HG02981 (cell line): ENCODE data around the gene PRAC2.

Source experiments
- ATAC-seq: cut with Tn5 transposase; IDR thresholded peaks from one replicate; pipeline ENCODE4 v1.9.1; 2021; ENCODE audit warnings: mild to moderate bottlenecking, moderate library complexity; ENCODE audit not compliant: unreplicated experiment

Gene PRAC2

DNA sequence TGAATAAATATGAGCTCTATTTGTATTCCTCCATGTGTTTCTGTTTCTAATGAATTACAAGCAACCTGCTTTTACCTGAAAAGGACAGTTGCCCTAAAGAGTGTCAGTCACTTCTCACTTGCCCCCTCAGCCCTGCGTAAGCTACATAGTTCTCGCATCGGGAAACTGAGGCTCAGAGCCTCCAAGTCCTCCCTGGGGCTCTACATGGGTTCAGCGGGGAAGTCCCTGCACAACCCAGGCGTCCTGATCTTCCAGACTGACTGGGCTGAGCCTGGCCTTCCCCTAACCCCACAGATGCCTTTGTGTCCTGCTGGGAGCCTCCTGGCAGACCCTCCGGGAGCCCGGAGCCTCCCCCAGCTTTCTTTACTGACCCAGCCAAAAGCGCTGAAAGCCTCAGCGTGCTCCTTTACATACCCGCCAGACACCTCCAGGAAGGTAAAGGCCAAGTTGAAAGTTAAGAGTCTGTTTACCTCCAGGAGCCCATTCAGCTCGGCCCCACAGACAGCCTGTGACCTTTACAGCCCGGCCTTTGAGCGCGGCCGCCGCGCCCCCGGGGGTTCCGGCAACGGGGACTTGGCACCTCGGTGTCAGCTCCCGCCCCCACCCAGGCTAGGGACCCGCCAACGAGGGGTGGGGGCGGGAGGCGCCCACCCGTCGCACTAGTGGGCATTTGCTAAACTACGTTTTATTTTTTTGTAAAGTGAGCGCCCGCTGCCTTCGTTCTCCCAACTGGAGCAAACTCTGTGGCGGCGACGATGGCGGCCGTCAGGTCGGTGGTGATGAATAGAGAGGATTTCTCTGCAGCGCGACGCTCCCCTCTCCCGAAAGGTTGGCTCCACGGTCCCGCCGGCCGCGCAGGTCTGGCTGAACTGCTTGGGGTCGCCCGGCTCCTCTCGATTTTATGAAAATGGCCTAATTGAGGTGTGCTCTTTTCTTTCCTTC is 10.0 kb downstream of the PRAC2 start:
- no peak for ATAC-seq

DNA sequence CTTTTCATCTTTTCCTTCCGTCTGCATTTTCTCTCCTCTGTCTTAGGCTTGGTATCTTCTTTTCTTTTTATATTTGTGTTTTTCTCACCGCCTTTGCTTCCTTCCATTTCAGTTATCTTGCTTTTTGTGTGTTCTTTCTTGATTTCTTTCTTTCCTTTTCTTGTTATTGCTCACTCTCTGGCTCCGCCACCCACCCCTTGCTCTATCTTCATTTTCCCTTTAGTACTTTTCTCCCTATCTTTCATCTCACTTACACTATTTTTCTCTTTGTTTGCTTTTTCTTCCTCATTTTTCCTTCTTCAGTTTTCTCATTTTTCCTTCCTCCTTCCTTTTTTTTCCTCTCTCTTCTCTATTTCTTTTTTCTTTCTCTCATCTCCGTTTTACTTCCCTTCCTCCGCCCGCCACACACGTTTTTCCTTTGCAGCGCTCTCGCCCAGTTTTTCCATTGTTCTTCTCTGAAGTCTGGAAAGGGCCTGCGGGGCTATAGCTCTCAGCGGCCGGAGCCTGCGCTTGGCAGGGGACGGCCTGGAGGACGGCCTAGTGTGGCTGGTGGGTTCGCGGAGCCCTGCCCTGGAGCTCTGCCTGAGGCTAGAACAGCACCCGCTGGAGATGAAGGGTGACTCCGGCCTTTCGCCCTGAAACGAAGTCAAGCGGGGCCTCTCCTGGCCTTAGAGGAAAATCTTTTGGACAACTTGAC is 10.8 kb downstream of the PRAC2 start:
- ATAC-seq = no peak

DNA sequence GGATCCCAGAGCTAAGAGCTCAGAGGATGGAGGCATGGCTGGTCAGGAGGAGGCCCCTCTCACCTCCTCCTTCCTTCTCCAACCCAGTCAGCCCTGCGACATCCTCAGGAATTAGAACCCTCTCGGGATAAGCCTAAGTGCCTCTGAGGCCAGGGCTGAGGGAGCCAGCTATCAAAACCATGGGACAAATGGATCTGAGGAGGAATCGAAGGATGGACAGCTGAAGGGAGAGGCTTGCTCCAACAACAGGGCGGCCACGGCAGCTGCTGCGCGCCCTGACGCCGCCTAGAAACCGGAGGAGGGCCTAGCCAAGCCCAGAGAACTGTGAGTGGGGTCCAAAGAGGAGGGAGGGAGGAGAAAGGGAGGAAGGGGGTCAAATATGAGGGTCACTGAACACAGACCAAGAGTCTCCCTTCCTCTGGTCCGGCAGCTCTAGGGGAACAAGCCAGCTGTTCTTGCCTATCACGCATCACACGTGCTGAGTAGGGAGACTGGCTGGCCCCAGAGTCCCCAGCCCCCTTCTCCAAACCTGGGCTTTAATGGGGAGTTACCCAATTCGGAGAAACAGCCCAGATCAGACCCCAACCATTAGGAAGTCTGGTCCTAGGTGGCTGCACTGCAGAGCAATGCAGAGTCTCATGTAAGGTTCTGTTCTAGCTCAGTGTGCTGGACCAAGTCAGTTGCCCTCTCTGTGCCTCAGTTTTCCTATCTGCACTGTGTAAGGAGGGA is 11.5 kb downstream of the PRAC2 start:
- ATAC-seq = no peak

GRCh38 chr17:48735062-48735351 is 12.0 kb downstream of the PRAC2 start:
- ATAC-seq = no peak

GRCh38 chr17:48737330-48738043 is 14.5 kb downstream of the PRAC2 start:
- ATAC-seq = no peak

DNA sequence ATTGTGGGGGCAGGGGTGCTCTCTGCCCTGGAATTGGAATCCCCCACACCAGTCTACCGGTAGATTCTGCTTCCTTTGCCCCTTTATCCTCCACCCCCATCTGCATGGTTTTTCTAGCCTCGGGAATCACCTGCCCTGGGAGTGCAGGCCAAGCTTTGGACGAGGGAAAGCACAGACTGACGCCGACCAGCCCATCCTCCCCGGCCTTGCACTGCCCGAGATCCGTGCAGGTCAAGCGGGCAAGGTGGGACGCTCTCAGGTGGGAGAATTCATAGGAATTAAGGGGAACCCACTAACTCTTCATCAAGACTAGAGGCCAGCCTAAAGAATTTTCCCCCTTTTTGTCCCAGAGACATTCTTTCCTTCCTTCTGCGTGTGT is 15.4 kb downstream of the PRAC2 start:
- no peak for ATAC-seq

DNA sequence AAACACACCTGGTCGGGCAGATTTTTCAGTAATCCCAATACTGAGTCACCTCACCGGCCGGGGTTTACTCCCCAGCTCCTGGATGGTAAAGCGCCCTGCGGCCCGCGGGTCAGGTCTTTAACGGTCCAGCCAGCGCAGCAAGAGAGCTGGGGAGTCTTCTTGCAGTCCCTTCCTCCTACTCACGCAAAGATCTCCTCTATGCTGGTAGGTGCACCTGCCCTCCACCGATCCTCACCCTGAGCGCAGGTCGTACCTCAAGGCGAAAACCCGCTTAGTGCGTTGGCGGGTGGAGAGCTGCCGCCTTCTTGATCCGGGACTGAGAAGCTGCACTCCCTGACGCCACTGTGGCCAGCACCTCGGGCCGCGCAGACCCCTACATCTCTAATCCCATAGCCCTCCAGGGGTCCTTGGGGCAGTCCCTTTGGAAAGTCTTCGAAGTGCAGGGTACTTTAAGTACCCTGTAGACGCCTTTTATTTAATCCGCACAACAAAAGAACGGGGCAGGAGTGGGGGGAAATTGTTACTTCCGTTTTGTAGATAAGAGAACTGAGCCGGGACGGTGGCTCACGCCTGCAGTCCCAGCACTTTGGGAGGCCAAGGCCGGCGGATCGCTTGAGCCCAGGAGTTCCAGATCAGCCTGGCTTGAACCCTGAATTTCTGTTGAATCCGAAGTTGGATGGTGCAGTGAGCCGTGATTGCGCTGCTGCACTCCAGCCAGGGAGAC is 16.0 kb downstream of the PRAC2 start:
- ATAC-seq = no peak

DNA sequence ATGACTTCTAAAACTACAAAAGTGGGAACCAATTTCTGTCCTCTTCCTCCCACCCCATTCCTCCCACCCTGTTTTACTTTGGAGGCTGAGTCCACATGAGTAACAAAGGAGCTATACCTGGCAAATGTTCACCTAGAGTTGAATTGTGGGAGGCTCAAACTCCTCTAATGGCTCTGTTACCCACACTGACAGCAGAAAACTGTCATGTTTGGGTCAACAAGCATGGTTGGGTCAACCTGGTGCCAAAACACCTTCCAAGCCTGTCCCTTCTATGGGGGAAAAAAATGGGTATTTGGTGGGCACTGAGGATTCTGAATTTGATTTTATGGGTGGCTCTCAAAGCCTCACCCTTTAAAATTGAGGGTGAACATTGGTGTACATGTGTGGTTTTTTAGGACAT is 17.6 kb downstream of the PRAC2 start:
- no peak for ATAC-seq

GRCh38 chr17:48745381-48746275 is 22.6 kb downstream of the PRAC2 start:
- ATAC-seq = no peak

DNA sequence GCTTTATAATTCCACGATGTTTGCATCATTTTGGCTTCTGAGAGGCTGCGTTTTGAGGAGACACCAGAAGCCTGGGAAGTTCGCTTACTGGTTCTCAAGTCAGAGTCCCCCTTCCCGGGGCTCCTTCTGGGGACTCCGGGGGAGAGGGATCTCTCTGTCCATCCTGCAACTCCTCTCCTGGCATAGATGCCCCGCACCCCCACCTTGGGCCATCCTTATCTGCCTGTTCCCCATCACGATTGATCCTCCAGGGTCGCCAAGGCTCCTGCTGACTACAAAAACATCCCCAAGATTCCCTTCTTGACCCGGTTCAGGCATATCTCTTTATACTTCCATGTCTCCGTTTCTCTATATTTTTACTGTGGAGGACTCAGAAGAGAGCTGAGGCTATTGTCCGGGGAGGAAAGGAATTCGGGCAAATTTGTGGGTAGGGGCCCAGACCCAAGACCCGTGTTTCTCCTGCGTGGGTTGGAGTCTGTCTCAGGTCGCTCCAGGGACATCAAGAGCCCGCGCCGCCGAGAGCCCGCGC is 24.0 kb downstream of the PRAC2 start:
- ATAC-seq = no peak

- no peak for ATAC-seq
Measured at GRCh38 chr17:48747445-48748363, 24.7 kb downstream of the PRAC2 start.

DNA sequence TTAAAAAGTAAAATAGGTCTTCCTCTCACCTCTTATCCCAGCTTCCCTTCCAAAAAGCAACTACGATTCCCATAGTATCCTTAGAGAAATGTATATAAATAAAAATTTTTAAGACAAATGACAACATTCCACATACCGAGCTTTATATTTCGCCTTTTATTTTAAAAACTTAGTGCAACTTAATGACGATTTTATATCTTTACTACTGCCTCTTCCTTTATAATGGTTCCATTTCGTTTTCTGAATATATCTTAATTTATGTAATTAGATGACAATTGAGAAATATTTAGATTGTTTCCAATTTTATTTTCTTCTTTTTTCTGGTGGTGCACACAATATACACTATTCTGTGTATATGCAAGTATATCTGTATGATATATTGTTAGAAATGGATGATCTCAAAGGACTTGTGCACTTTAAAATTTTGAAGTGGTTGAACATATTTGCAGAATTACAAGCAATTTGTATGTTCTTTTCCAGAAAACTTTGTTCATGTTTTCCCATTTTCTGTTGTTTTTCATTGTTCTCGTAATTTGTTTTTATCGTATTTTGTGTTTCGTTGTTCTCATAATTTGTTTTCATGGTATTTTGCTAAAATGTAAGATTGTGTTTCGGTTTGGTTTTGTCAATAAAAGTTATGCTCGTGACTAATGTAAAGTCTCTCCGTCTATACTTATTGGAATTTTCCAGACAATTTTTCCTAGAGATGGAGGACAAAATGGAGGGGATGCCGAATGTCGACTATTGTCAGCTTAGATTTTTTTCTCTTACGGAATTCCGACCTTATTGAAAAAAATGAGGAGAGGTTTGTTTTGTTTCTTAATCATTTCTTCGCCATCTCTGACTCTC is 26.0 kb downstream of the PRAC2 start:
- no peak for ATAC-seq

DNA sequence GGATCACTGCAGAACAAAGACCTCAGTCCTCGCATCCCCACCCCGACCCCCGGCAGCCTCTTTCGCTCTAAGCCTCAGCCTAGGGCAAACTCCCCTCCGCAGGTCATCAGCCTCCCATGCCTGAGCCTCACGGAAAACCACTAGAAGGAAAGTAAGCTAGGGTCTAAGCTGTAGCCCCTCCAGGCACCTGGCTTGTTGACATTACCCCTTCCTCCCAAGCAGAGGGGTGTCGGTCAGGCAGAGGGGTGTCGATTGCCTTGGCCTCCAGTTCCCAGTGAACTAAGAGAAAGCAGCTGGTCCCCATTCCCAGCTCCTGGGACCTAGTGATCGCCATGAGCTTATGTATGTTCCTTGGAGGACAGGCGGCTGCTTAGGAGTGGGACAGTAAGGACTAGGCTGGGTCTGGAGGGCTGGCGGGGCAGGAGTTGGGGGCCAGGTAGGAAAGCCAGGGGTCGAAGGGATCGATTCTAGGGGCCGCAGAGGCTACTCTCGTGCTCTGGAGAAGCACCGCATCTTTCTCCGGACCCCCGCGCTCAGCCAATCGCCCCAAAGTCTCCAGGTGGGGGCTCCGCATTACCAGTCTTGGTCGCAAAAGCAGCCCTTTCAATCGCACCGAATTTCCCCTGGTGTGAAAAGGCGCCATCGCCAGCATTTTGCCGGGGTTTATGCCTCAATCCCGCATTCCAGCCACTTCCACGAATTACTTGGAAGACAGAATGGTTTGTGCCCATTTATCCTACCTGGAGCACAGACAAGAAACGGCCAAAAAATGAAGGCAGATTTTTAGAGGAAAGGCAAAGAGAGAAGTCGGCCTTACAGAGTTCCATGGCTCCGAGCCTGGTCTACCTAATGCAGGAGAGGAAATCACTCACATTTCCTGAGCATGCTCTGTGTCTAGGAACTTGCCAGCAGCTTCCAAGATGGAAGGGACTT is 26.9 kb downstream of the PRAC2 start:
- ATAC-seq = no peak

GRCh38 chr17:48751172-48751571 is 28.2 kb downstream of the PRAC2 start:
- ATAC-seq = no peak

DNA sequence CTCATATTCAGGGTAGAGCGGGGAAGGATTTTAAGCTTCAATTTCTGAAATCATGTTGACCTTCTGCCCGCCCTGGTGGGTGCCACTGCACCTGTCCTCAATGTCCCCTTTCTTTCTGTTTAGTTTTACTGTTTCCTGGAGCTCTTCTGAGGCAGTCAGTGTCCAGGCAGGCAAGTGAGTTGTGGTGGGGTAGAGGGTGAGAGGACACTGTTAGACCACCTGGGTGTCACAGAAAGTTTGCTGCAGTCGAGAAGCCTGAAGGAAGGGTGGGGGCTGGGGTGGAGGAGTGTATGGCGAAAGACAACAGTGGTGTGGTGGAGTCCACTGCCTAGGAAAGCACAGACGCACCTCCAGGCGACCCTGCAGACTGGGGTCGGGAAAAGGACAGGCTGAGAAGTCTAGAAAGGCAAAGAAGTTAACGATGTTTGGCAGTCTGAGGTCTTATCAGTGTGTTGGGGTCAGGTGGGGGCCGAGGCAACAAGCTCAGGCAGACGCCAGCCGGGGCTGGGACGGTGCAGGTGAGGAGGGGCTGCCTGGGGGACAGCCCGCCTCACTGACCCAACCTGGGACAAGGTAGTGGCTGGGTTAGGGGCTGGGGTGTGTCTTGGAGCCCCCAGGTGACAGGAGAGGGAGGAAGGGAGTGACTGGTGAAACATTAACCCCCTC is 28.9 kb downstream of the PRAC2 start:
- no peak for ATAC-seq
